GOT3 (cell line): ENCODE results near the gene KDM8.

ENCODE experiments used
- DNase-seq: peaks from one replicate; lab custom pipeline; 2025; ENCODE audit warnings: mixed read lengths; lab: John Stamatoyannopoulos, UW

KDM8 gene

DNA sequence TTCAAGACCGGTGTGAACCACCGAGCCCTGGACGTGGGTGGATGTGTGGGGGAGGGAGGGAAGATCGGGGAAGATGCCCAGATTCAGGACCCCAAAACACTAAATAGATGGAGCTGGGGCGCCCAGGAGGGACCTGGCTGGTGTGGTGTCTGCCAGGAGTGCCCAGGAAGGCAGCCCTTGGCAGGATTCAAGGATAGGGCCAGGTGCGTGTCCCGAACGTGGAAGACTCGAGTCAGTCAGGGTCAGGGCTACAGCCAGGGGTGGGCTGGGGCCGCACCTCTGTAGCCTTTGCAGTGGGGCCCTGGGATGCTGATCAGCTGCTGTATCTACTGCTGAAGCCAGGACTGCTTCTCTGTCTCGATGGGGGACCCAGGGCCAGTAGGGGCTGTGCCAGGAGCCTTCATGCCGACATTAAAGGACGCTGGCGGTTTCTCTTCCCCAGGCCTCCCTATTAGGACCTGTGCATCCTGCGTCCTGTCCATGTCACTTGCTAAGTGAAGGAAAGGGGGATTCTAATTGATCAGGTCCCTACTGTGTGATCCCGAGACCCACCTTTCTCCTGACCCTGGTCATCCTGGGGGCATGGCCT lies 13.1 kb downstream of the KDM8 start:
- no peak for DNase-seq

DNA sequence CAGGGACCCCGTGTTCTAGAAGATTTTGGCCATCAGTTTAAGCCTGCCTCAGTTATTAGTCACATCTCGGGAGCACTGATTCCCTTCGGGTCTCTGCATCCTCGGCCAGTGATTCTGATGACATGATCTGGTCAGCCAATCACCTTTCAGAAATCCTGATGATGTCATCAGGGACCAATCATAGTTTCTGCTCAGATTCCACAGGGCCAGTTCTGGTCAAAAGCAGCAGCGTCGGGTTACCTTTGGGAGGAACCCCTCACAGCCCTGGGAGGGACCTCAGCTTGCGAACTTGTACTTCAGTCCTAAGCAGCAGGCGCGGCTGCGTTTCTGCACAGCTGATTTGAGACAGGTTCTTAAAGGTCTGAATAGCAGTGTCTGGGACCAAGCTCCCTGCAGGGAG lies 13.9 kb downstream of the KDM8 start:
- no peak for DNase-seq

DNA sequence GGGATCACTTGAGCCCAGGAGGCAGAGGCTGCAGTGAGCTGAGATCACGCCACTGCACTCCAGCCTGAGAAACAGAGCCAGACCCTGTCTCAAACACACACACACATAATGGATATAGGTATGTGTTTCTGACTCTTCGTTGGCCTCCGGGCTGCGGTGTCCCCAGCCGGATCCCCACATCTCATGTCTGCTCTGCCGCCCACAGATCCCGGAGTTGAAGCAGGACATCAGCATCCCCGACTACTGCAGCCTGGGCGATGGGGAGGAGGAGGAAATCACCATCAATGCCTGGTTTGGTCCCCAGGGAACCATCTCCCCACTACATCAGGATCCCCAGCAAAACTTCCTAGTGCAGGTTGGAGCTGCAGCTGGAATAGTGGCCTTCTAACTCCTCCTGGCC lies 15.4 kb downstream of the KDM8 start:
- DNase-seq, result no peak

DNA sequence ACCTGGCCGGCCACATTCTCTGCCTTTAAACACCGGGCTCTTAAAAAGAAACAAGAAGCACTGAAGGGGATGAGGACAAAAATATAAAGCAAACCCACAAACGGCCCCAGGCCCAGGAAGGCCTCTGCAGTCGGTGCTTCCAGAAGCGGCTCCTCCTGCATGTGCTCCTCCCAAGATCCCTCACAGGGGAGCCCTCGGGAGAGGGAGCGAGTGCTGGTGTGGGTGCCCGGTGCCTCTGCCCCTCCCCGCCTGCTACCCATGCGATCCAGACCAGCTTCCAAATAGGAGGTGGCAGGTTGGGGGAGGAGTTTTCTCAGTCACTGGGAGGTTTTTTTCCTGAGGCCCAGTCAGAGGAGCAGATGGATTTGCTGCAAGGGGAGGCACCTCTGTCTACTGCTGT lies 15.8 kb downstream of the KDM8 start:
- no peak for DNase-seq

DNA sequence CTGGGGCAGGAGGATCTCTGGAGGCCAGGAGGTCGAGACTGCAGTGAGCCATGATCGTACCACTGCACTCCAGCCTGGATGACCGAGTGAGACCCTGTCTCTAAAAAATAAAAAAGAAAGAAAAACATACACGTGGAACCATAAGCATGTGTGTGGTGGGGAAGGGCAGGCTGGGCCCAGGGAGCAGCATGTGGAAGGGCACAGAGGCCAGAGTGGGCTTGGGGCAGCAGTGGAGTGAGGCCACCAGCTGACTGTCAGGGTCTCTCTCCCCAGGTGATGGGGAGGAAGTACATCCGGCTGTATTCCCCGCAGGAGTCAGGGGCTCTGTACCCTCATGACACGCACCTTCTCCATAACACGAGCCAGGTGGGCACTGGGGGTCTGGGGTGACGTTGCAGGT lies 16.8 kb downstream of the KDM8 start:
- DNase-seq, result no peak

DNA sequence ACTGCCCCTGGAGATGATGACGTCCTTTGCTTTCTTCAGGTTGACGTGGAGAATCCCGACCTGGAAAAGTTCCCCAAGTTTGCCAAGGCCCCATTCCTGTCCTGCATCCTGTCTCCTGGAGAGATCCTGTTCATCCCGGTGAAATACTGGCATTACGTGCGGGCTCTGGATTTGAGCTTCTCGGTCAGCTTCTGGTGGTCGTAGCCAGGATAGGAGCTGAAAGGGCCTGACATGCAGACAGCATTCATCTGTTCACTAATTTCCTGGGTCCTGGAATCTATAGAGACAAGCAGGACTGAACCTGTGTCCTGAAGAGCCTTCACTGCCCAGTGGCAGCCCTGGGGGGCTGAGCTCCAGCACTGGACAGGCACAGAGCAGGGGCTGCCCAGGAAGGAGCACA lies 17.2 kb downstream of the KDM8 start:
- DNase-seq, result no peak

DNA sequence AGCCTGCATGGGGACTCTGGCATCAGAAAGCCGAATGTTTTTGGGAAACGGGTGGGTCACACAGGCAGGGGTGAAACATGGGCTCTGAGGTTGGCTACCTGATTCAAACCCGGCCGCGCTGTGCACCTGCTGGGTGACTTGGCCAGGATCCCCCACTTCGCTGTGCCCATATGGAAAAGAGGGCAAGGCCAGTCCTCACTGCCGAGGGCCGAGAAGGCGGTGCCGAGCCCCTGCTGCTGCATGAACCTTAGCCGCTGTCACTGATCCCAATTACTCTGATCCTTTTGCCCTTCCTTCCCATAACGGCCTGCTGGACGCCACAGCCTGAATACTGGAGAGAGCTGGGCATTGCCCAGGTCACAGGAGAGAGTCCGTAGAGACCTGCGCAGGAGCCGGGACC lies 17.7 kb downstream of the KDM8 start:
- DNase-seq, result no peak

DNA sequence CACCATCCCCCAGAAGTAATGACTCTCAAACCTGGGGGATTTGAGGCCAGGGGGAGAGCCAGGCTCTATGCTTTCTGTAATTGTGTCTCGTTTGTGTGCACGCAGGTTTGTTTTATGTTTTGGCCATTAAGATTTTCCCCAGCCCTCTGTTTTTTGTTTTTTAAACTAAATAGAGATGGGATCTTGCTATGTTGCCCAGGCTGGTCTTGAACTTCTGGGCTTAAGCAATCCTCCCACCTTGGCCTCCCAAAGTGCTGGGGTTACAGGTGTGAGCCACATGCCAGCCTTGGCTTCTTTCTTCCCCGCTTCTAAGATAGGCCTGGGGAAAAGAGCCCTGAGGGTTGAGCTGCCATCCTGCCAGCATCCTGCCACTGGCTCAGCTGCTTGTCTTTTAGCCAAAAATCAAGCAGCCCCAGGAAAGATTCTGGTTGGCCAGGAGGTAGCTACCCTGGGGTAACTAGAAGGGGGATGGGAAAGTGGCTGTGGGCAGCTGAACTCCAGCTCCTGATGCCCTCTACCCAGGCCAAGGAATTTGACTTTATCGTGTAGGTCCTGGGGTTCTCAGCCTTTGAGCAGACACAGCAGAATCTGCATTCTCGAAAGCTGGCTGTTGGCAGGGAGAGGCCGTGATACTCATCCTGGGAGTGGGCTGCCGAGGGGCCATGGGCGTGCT lies 18.4 kb downstream of the KDM8 start:
- DNase-seq, result no peak

DNA sequence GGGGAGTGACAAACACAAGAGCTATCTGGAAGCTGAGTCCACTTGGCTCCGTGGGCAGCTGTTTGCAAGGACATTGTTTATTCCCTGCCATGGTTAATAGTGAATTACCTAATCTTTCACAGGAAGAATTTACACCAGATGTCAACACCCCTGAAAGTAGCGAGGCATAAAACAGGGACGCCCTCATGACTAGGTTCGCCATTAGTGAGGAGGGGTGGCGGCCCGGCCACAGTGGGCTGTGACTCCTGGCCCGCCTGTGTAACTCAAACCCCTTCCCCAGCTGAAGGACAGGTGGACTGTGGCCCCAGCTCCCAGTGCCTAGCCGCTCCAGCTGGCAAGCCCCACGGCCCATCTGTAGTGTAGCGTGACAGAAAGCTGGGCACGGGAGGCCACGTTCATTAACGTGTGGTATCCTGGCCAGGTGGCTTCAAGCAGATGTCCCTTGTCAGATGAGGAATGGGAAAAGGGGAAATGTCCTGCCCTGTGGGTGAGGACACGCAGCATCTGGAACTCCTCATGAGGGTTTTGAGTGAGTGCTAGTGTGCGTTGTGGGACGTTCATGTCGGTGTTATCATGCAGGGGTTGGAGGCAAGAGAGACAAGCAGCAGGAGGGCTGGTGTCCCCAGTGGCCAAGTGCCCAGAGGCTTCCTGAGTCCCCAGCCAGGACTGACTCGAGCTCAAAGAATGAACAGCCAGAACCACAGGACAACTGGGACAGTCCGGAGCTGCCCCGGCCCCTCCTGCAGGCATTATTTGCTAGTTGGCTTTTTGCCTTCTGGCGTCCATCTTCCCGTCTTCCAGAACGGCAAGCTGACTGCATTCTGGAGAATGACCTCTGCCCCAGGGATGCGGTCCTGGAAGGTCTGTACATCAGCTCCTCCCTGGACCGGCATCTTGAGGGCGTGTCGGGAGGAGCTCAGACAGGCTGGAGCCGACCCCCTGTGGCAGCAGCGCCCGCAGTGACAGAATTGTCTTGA lies 19.2 kb downstream of the KDM8 start:
- no peak for DNase-seq

DNA sequence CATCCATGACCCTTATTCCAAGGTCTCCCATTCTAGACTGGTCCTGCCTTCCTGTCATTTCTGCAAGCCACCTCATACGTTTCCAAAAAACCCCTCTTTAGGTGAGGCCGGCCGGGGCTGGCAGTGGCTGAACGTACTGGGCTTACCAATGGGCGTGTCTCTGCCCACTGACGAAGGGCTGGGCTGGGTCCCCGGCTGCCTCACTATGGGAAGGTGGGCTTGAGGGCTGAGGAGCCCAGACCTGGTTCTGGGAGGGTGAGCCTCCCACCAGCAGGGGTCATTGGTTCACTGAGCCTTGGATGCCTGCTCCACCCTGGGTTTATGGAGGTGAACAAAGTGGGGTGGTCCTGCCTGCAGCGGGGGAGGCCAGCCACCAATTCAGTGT lies 19.9 kb downstream of the KDM8 start:
- no peak for DNase-seq

DNA sequence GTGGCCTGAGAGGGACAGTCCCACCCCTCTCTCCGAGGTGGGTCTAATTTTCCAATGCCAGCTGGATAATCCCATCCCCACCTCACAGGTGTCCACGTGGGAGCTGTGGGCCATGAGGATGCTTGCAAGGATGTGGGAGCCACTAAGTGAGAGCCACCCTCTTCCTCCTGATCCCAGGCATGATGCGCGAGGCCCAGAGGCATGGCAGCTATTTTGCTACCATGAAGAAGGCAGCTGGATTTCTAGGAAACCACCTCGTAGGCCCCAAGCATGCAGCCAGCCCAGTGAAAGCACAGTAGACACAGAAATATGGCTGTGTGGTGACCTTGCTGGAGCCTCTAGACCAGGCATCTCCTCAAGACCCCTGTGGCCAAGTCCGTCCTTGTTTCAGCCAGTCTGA lies 20.4 kb downstream of the KDM8 start:
- DNase-seq, result no peak

DNA sequence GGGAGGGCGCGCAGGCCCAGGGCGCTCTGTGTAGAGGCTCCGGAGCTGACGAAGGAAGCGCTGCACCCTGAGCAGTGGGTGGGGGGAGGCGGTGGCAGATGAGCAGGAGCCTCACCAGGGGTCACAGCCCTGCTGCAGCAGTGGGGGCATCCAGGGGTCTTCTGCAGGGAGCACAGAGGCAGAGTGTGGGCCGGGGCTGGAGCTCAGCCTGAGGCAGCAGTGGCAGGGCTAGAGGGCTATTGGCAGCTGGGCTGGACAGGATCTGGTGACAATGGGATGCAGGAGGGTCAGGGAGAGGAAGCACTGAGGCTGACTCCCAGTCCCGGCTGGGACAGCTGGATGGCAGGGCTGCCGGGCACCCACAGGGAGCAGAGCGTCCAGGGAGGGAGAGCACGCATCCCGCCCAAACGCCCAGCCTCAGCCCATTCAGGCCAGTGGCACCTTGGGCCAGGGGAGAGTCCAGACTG lies 21.0 kb downstream of the KDM8 start:
- DNase-seq, result no peak

DNA sequence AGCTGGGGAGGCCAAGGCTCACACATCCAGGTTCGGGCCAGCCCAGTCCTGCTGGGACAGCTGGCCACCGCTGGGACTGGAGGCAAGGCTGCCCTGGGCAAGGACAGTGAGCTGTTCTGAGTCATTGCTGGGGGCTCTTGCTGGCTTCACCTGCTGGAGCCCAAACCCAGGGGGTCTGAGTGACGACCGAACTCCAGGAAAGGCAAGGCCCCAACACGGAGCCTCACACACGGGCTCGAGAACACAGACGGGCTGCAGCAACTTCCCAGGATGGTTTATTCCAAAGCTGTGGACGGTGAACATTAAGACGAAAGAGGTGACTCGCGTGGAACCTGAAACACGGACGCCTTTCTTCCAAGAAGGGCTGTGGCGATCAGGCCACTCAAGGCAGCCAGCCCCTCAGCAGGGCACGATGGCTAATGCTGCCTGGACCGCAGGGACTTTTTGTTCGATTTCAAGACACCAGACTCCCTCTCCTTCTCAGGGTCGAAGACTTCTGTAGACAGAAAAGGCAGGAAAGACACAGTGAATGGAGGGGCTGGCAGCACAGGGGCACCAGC lies 21.5 kb downstream of the KDM8 start:
- DNase-seq, result no peak

DNA sequence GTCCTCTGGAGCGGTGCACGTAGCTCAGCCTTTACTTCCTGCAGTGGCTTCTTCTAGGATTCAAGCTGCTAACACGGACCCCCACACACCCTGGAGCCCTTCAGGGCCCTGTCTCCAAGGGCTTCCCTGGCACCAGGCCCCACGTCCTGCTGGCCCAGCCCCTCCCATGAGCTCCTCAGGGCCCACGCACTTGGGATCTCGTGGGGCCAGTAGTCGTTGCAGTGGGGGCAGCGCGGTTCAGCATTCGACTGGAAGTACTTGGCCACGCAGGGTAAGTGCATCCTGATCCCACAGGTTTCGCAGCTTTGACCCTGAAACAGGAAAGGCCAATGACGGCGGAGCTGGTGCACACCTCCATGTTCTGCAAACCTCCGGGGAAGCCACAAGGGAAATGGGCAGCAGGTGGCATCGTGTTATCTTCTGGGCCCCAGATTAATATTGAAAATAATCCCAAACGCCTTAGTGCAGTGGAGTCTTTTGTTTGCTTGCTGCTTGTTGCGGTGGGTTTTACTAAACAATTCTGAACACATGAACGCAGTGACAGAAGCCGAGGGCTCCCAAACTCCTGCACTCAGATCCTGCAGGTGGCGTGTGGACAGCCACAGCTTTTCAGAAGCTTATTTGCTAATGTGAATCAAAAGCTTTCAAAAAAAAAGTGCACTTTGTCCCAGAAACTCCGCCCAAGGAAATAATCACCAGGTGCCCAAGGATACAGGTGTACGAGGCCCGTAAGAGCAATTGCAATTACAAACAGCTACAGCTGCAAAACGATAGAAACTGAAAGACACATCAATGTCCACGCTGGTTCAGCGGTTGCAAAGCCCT lies 22.4 kb downstream of the KDM8 start:
- no peak for DNase-seq

DNA sequence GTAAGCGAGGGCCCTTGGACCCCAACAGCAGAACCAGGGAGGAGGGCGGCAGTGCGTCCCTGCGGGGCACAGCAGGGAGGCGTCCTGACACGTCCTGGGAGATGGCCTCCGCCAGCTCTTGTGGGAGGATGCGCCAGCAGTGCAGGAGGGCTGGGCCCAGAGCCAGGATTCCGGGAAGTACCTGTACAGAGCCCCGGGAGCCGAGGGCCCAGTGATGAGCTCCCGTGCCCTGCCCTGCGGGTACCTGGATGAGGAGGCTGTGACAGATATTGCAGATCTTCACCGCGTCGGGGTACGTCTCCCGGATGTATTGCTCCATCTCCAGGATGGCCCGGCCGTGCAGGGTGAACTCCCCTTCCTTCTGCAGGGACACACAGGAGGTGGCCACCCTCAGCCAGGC lies 23.1 kb downstream of the KDM8 start:
- DNase-seq, result no peak

DNA sequence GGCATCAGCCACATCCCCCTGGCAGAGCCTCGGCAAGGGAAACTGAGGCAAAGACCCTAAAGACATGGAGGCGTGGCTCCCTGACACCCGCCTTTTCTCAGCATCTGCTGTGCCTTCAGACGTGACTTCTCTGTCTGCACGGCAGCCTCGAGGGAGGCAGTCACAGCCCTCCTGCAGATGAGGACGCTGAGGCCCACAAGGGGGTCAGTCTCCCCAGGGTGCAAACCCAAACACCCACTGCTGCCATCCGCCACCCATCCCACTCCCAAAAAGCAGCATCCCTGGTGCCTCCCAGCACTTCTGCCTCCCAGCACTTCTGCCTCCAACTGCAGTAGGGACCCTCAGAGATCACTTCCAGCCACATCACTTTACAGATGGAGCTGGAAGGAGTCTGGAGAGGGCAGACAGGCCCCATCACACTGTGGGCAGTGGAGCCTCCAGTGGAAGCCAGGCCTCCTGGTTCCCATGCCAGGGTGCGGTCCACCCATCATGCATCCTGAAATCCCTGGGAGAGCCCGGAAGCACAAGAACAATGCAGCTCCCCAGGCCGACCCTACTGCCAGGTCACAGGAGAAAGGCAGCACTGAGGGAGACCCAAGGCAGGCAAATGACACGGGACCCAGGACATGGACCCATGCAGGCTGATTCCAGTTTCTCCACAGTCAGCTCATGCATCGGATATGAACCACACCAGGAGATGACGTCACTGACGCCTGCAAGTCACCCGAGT lies 23.8 kb downstream of the KDM8 start:
- DNase-seq, result no peak

DNA sequence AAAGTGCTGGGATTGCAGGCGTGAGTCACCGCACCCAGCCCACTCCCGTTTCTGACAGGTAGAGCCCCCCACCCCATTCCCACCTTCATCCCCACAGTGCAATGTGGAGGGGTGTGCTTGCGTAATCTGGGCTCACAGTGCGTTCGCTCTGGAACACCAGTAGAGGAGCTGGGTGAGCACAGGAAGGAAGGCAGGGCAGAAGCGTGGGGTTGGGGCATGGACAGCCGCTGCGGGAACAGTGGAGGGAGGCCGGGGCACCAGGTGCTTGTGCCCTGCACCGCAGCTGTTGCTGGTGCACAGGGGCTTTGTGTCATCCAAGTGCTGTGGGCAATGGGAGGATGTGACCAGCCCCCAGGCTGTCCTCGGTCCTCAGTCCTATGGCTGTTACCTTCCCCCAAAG lies 24.7 kb downstream of the KDM8 start:
- DNase-seq, result no peak

DNA sequence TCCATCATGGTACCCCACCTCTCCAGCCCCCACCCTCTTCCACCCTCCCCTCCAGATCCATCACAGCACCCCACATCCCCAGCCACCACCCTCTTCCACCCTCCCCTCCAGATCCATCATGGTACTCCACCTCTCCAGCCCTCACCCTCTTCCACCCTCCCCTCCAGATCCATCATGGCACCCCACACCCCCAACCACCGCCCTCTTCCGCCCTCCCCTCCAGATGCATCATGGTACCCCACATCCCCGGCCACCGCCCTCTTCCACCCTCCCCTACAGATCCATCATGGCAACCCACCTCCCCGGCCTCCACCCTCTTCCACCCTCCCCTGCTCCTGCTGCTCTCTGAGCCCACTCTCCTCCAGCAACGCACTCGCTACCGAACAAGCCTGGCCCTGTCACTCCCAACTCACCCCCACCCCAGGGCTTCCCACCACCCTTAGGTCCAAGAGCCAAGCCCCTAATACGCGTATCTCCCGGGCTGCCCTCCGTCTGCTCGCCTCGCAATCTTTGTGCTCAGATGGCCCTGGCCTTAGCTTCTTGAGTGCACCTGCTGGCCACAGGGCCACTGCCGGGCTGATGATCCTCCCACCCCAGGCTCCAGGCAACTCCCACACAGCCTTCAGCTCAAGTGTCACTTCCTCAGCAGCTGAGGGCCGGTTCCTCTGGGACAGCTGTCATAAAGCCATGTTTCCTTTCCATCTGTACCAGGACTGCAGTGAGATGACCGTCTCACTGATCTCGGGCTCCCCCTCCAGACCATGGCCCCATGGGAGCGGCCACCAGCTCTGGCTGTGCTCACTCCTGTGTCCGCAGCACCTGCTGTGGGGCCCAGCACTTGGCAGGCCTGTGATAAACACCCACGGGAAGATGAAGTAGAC lies 25.5 kb downstream of the KDM8 start:
- no peak for DNase-seq

DNA sequence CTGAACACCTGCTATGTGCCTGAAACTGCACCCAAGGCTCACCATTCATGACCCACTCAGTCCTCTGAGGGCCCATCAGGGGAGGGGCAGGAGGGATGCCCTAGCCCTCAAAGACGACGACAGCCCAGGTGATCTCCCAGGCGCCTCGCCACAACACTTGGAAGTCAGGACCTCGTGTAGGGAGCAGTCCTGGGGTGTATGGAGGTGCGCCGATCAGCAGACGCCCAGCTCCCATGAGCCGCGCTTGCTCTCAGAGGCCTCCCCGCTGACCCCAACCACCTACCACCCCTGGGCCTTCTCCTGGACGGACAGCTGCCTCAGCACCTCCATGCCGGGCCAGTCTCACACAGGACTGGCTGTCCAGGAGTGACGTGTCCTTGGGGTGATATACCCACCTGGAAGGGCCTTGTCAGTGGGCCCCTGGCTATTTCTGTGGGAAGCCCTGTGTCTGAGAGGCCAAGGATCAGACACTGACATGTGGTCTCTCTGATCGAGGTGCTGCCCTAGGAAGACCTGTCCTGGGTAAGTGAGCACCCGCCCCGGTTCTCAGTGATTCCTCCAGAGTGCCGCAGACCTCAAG lies 26.7 kb downstream of the KDM8 start:
- no peak for DNase-seq

DNA sequence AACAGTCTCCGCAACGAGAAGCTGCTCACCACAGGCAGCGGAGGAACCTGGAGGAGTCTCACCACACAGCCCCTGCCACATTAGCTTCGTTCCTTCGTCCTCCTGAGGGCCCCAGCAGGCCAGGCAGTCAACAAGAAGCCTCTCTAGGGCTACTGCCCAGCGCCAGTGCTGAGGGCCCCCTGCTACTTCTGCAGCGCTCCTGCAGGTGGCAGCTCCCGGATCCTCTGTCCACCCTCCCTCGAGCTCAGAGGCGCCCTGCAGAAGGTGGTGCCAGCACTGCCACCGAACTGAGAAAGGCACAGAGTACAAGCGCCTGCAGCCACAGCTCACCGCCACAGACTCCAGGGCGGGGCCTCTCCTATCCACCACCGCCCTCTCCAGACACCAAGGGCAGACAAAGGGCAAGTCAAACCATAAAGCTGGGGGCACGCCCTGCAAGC lies 27.3 kb downstream of the KDM8 start:
- DNase-seq, result no peak
